Pancreas (tissue), 10 donors: ENCODE data around the gene PRDM15. TPM values are rescaled to one million over a fixed set of nuclear protein-coding genes. Genes with fewer than 3 reads are reported as not detected.
A peak's percentile ranks its signal among the peaks of the same experiment; 100 is the strongest.

Experiments used
- ATAC-seq, 4 donors: fragments of 200-7000 bp; cut with Tn5 transposase; one replicate each; pipeline versions ENCODE4 v1.8.0 to v1.9.1; 2020; ENCODE audit warnings: mild to moderate bottlenecking in 4 of 4, moderate library complexity in 4 of 4
- DNase-seq, 6 donors: peaks; one replicate each; pipeline ENCODE4 v3.0.0-alpha.2; 2020
- FAIRE-seq: peaks from 2 replicates; lab custom pipeline; 2012; peaks lifted over from hg19 to GRCh38; lab: Jason Lieb, UNC
- H3K27ac ChIP-seq, 4 donors: fragments of 200-600 bp; sonication (generic); 1 replicate in 3 of 4; 2 replicates in 1 of 4; pipeline versions ENCODE4 v1.5.0 to v1.8.0; 2020
- H3K27me3 ChIP-seq, 4 donors: fragments of 200-600 bp; one replicate each; pipeline ENCODE4 v1.8.0; 2021
- H3K36me3 ChIP-seq, 3 donors: fragments of 200-600 bp; sonication (generic) in 1 of 3; one replicate each; pipeline versions ENCODE4 v1.5.0 to v1.8.0; 2020 to 2021
- H3K4me1 ChIP-seq, 3 donors: fragments of 200-600 bp; one replicate each; pipeline ENCODE4 v1.8.0; 2021
- H3K4me3 ChIP-seq, 4 donors: fragments of 200-600 bp; sonication (generic) in 2 of 4; one replicate each; pipeline versions ENCODE4 v1.5.0 to v1.8.0; 2020 to 2021
- H3K9me3 ChIP-seq, 4 donors: fragments of 200-600 bp; one replicate each; pipeline ENCODE4 v1.8.0; 2021
- CTCF ChIP-seq, 4 donors: fragments of 200-600 bp; sonication (generic) in 3 of 4; IDR thresholded peaks; one replicate each; pipeline versions ENCODE4 v1.5.0 to v1.8.0; 2021; ENCODE audit warnings: antibody characterized with exemption in 4 of 4
- WGBS, 2 donors: extraction: QIAGEN DNeasy Blood & Tissue Kit; methylation state at CpG; one replicate each; pipeline ENCODE4 v1.1.7; 2013; 5-methylcytosine and 5-hydroxymethylcytosine counted together
- intact Hi-C, 3 donors: fragments of 100-400 bp; cut with DNase I; formaldehyde crosslinking; loops; one replicate each; pipeline versions ENCODE4 v1.11.1 to v1.14.2; 2022
- polyA plus RNA-seq, 2 donors: library from polyadenylated mRNA; stranded (reverse); fragments of 200-250 nt; gene quantifications; one replicate each; pipeline ENCODE4 v1.2.3, GENCODE V29; 2013
- total RNA-seq, 6 donors: library from RNA; stranded (reverse); fragmentation: NEBNext Ultra II Directional in 4 of 6; extraction: Animal tissue kit (Norgen Biotek cat#: 25700) in 4 of 6; gene quantifications; one replicate each; pipeline versions ENCODE4 v1.2.1 to v1.2.4, GENCODE V29; 2021 to 2023
- donor health status: healthy with polysubstance abuse.
- donor health status: DM: no; HTN: no; CAD: no; lungs with moderate emphysema.
- donor health status: DM: no; HTN: no; CAD: no.
- donor health status: control.
- donor health status: control.
- donor health status: Bipolar disorder and iron deficiency.
- donor health status: DM: yes; HTN: yes; CAD: no.
- donor health status: DM: no; HTN: no; CAD: no.
- donor health status: DM: no; HTN: no; CAD: no.
- donor health status: DM: yes; HTN: yes; CAD: no.

Gene PRDM15
- total and polyA plus RNA-seq, 8 donors: 1.6 to 3.9 (median 3.4) TPM

GRCh38 chr21:41837756-41838297 is 41.3 kb downstream of the PRDM15 start:
- Histone ChIP-seq H3K27ac (no peak overlapping the region), H3K9me3 (no peaks in the 10 kb centered on the region), H3K4me1 (no peaks in the 10 kb centered on the region), H3K4me3 (no peak overlapping the region), H3K27me3 (no peaks in the 10 kb centered on the region), H3K36me3 (peaks cover 0 to 3% (median 0%) of the 10 kb centered on the region in 3 donors)
- ATAC-seq (no peak), DNase-seq (no peak), FAIRE-seq (no peak)
- WGBS, 2 donors: 83 to 87% methylated on average over 7 of the region's 7 CpGs
- intact Hi-C loops: no loop called here
- TF ChIP-seq CTCF (IDR thresholded peaks at IDR 0.05): no peak

- Histone ChIP-seq H3K4me1 (no peaks in the 10 kb centered on the region), H3K4me3 (no peak overlapping the region), H3K36me3 (peaks cover 0 to 3% (median 0%) of the 10 kb centered on the region in 3 donors), H3K27me3 (no peaks in the 10 kb centered on the region), H3K9me3 (no peaks in the 10 kb centered on the region), H3K27ac (no peak overlapping the region)
- FAIRE-seq (no peak), ATAC-seq (no peak), DNase-seq (no peak)
- no peak for TF ChIP-seq CTCF (IDR thresholded peaks at IDR 0.05)
- WGBS, 2 donors: 93 to 94% methylated on average over 32 of the region's 32 CpGs
- intact Hi-C loops: no loop called here
Measured at GRCh38 chr21:41836166-41837015, 42.8 kb downstream of the PRDM15 start.

GRCh38 chr21:41835711-41836154 is 43.4 kb downstream of the PRDM15 start:
- 76 to 92% methylated on average over 10 of the region's 10 CpGs for WGBS, 2 donors
- intact Hi-C loops: no loop called here
- FAIRE-seq (no peak), ATAC-seq (no peak), DNase-seq (no peak)
- no peak overlapping the region for H3K4me3 ChIP-seq
- no peaks in the 10 kb centered on the region for H3K27me3 ChIP-seq
- peaks cover 0 to 3% (median 0%) of the 10 kb centered on the region in 3 donors for H3K36me3 ChIP-seq
- H3K4me1 ChIP-seq: no peaks in the 10 kb centered on the region
- H3K27ac ChIP-seq: no peak overlapping the region
- H3K9me3 ChIP-seq: no peaks in the 10 kb centered on the region
- no peak for TF ChIP-seq CTCF (IDR thresholded peaks at IDR 0.05)

- Histone ChIP-seq H3K9me3 (no peaks in the 10 kb centered on the region), H3K27me3 (no peaks in the 10 kb centered on the region), H3K4me1 (no peaks in the 10 kb centered on the region), H3K36me3 (peaks cover 0 to 3% (median 0%) of the 10 kb centered on the region in 3 donors), H3K4me3 (no peak overlapping the region), H3K27ac (no peak overlapping the region)
- WGBS, 2 donors: 95 to 96% methylated on average over 42 of the region's 42 CpGs
- DNase-seq (peak in 1 of 6 donors; percentile 60), ATAC-seq (no peak), FAIRE-seq (no peak)
- TF ChIP-seq CTCF (IDR thresholded peaks at IDR 0.05): no peak
- intact Hi-C loops: no loop called here
Measured at GRCh38 chr21:41834926-41835663, 44.0 kb downstream of the PRDM15 start.
